OCI-LY7 (cell line): Measurements from ENCODE around the gene CST7. TPM values are rescaled to one million over a fixed set of nuclear protein-coding genes. Genes with fewer than 3 reads are reported as not detected.

Source experiments
- BruUV-seq: library from RNA; stranded (reverse); fragments of 400-500 nt; replicated peaks from 2 replicates; lab custom pipeline; 2021; lab: Mats Ljungman, UMichigan
- CTCF ChIA-PET: fragments of 300-600 bp; sonication (Branson Sonifier 250); formaldehyde crosslinking; loops from one replicate; lab custom pipeline; 2022; ENCODE audit warnings: antibody characterized with exemption; ENCODE audit not compliant: unreplicated experiment; lab: Charles Lee
- POLR2A ChIA-PET: fragments of 300-600 bp; sonication (Branson Sonifier 250); formaldehyde crosslinking; loops from one replicate; lab custom pipeline; 2022; ENCODE audit warnings: antibody characterized with exemption; lab: Charles Lee
- DNase-seq: peaks from one replicate; pipeline ENCODE4 v3.0.0-alpha.2; 2015; ENCODE audit warnings: low spot score
- H2AFZ ChIP-seq: fragments of 200-600 bp; sonication (generic), shearing (Covaris generic); 2 replicates; pipeline ENCODE4 v1.6.1; 2014; ENCODE audit warnings: mild to moderate bottlenecking, antibody characterized with exemption, low read length, moderate library complexity
- H3K27ac ChIP-seq: fragments of 200-600 bp; sonication (generic); 2 replicates; pipeline ENCODE4 v1.5.1; 2014; ENCODE audit warnings: mixed run types, low read depth, mild to moderate bottlenecking, moderate library complexity, low read length, inconsistent platforms; ENCODE audit not compliant: poor library complexity, severe bottlenecking
- H3K36me3 ChIP-seq: fragments of 200-600 bp; sonication (generic); 2 replicates; pipeline ENCODE4 v1.6.1; 2014; ENCODE audit warnings: mild to moderate bottlenecking, antibody characterized with exemption, low read length, moderate library complexity, mixed read lengths; ENCODE audit not compliant: insufficient read depth
- H3K4me1 ChIP-seq: fragments of 200-600 bp; sonication (generic); 2 replicates; pipeline ENCODE4 v1.5.1; 2014; ENCODE audit warnings: mild to moderate bottlenecking, low read length; ENCODE audit not compliant: insufficient read depth, poor library complexity, severe bottlenecking
- H3K4me2 ChIP-seq: fragments of 200-600 bp; sonication (generic); 2 replicates; pipeline ENCODE4 v1.6.1; 2014; ENCODE audit warnings: mild to moderate bottlenecking, low read length
- H3K4me3 ChIP-seq: fragments of 200-600 bp; sonication (generic); 2 replicates; pipeline ENCODE4 v1.5.1; 2014; ENCODE audit warnings: mild to moderate bottlenecking, low read depth, low read length; ENCODE audit not compliant: poor library complexity, severe bottlenecking
- H3K79me2 ChIP-seq: fragments of 200-600 bp; sonication (generic); 2 replicates; pipeline ENCODE4 v1.6.1; 2016; ENCODE audit warnings: low read depth, mild to moderate bottlenecking, low read length, moderate library complexity, mixed read lengths; ENCODE audit not compliant: insufficient read depth
- H3K9me2 ChIP-seq: fragments of 200-600 bp; sonication (generic); 2 replicates; pipeline ENCODE4 v1.6.1; 2016; ENCODE audit warnings: mild to moderate bottlenecking, low read length, mixed read lengths; ENCODE audit not compliant: insufficient read depth
- H3K9me3 ChIP-seq: fragments of 200-600 bp; sonication (generic); 2 replicates; pipeline ENCODE4 v1.6.1; 2014; ENCODE audit warnings: mild to moderate bottlenecking, mixed run types, low read length, mixed read lengths
- H4K20me1 ChIP-seq: fragments of 200-600 bp; sonication (generic); 2 replicates; pipeline ENCODE4 v1.6.1; 2014; ENCODE audit warnings: mild to moderate bottlenecking, antibody characterized with exemption, low read length, moderate library complexity, mixed read lengths; ENCODE audit not compliant: insufficient read depth
- CTCF ChIP-seq: fragments of 200-600 bp; sonication (generic); conservative IDR thresholded peaks from 2 replicates; pipeline ENCODE4 v1.5.1; 2014; ENCODE audit warnings: mild to moderate bottlenecking, antibody characterized with exemption, low read length, moderate library complexity, mixed read lengths
- EZH2phosphoT487 ChIP-seq: fragments of 200-600 bp; sonication (generic); IDR thresholded peaks from 2 replicates; pipeline ENCODE4 v1.6.1; 2018; ENCODE audit warnings: low read depth, borderline replicate concordance, mild to moderate bottlenecking, mixed run types, antibody characterized with exemption, low read length, moderate library complexity, mixed read lengths
- intact Hi-C: fragments of 100-400 bp; cut with micrococcal nuclease; formaldehyde crosslinking; loops from one replicate; pipeline ENCODE4 v1.10.0; 2022; ENCODE audit not compliant: unreplicated experiment
- total RNA-seq, 2 experiments: library from RNA; depleted of rRNA in 1 of 2; stranded (reverse); fragments of >200 nt in 1 of 2; shearing (Covaris generic) in 1 of 2; gene quantifications; 2 replicates each; pipeline ENCODE4 v1.2.3, GENCODE V29; 2014 to 2022

Gene CST7
- total RNA-seq, 2 experiments from 2014 or later, result not detected

- Histone ChIP-seq H3K9me3 (no peaks in the 10 kb centered on the region), H4K20me1 (no peaks in the 10 kb centered on the region), H3K79me2 (no peaks in the 10 kb centered on the region), H3K9me2 (no peaks in the 10 kb centered on the region), H3K27ac (no peak overlapping the region), H3K4me2 (no peak overlapping the region), H3K4me1 (peaks cover 6% of the 10 kb centered on the region), H2AFZ (no peak overlapping the region), H3K4me3 (no peak overlapping the region), H3K36me3 (no peaks in the 10 kb centered on the region)
- TF ChIP-seq CTCF (no peak), EZH2phosphoT487 (no peak)
- POLR2A ChIA-PET, result no interaction called here
- CTCF ChIA-PET, result no interaction called here
- no peak for DNase-seq
- intact Hi-C loops, result no loop called here
- BruUV-seq, result no TSS peak
Observed at GRCh38 chr20:24950128-24950835, 1.2 kb downstream of the CST7 start.

DNA sequence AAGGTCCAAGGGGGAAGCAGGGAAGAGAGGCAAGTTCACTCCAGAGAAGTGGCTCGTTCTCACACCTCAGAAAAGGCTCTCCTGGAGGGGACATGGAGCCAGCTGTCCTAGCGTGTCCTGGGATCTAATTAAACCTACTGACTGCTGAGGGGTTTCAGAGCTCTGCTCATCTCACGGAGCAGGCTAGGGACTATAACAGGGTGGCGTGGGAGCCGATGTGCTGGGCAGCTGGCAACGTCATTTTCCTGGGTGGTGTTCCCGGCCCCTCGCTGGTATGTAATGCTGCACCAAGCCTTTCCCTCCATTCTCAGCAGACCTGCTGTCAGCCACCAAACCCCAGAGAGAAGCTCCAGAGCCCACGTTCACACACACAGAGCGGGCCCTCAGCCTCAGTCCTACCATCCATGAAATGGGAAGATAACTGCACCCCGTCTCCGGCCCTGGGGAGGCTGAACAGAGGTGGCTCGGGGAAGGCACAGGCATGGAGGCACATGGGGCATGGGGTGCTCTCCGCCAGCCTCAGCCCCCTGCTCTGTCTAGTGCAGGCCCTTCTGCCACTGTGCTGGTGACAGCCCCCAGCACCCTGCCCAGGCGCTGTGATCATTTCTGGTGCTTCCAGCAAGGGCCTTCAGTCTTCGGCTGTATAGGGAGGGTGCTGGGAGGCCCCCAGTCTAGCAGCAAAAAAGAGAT, 1.9 kb downstream of the CST7 start:
- POLR2A ChIA-PET, result no interaction called here
- TF ChIP-seq EZH2phosphoT487 (no peak), CTCF (no peak)
- Histone ChIP-seq H3K27ac (no peak overlapping the region), H3K9me2 (no peaks in the 10 kb centered on the region), H3K9me3 (no peaks in the 10 kb centered on the region), H3K79me2 (no peaks in the 10 kb centered on the region), H3K36me3 (no peaks in the 10 kb centered on the region), H3K4me3 (no peak overlapping the region), H4K20me1 (no peaks in the 10 kb centered on the region), H3K4me2 (no peak overlapping the region), H3K4me1 (peaks cover 9% of the 10 kb centered on the region), H2AFZ (no peak overlapping the region)
- intact Hi-C loops, result no loop called here
- BruUV-seq, result no TSS peak
- no peak for DNase-seq
- CTCF ChIA-PET, result no interaction called here

DNA sequence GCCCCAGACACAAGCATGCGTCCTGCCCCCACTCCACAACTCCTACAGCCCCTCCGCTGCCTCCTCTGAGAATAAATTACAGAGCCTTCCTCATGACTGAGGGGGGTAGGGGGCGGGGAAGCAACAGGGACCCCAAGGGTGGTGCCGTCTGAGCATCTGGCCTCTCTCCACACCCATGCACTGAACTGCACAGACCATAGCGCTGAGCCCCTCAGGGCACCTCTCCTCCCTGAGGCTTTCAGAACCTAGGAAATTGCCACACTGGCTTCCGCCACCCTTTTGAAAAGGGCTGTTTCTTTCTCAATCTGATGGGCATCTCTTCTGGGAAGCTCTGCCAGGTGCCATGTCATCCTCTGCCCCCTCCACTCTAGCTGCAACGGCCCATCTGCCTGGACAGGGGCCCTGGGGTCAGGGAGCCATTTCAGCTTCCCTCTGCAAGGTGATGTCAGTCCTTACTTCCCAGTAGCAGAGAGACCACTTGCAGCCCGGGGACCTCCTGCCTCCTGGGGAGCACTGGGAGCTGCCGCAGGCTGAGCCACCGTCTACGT, 2.5 kb downstream of the CST7 start:
- Histone ChIP-seq H2AFZ (no peak overlapping the region), H3K4me3 (no peak overlapping the region), H3K27ac (no peak overlapping the region), H3K4me2 (no peak overlapping the region), H3K79me2 (no peaks in the 10 kb centered on the region), H4K20me1 (no peaks in the 10 kb centered on the region), H3K9me3 (no peaks in the 10 kb centered on the region), H3K36me3 (no peaks in the 10 kb centered on the region), H3K4me1 (peaks cover 9% of the 10 kb centered on the region), H3K9me2 (no peaks in the 10 kb centered on the region)
- ChIA-PET POLR2A (no interaction called here), CTCF (no interaction called here)
- intact Hi-C loops, result no loop called here
- no TSS peak for BruUV-seq
- TF ChIP-seq CTCF, result no peak
- TF ChIP-seq EZH2phosphoT487, result no peak
- no peak for DNase-seq
